ENCODE data around the gene RASAL2.

Gene RASAL2

GRCh38 chr1:178407655-178408054 lies 313.8 kb downstream of the RASAL2 start:
- no peak for DNase-seq

GRCh38 chr1:178408871-178409270 lies 315.0 kb downstream of the RASAL2 start:
- DNase-seq: no peak

DNA sequence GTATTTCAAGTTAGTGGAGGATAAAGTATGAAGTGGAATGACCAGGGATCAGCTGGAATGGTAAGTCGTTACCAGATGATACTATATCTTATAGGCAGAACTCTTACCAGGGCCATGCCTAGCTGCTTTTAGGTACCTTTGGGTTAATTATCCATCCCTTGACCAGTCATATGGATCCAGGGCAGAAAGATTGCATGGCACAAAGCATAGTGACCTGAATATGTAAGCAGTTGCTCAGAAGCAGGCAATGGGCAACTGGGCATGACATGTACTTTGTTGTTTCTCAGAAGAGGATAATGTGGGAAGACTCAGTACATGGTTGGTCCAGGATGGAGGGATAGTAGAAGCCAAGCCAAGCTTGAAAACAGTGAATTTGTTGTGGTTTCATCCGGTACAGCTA lies 315.6 kb downstream of the RASAL2 start:
- DNase-seq: no peak

GRCh38 chr1:178411756-178412399 lies 318.0 kb downstream of the RASAL2 start:
- no peak for DNase-seq

DNA sequence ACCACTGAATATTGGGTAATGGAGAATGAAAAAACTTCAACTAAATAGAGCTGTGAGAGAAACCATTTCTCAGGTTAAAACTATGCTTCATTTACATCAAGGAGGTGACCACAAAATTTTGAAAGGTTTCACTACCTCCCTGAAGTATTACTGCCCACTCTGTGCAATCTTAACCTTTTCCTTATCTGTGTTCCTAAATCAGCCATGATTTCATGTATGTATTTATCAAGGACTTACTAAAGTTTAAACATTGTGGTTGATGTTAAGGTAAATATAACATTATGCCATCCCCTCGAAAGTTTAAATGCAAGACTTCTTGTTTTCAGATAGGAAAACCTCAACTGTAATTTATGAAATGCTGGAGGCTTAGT lies 318.5 kb downstream of the RASAL2 start:
- no peak for DNase-seq

DNA sequence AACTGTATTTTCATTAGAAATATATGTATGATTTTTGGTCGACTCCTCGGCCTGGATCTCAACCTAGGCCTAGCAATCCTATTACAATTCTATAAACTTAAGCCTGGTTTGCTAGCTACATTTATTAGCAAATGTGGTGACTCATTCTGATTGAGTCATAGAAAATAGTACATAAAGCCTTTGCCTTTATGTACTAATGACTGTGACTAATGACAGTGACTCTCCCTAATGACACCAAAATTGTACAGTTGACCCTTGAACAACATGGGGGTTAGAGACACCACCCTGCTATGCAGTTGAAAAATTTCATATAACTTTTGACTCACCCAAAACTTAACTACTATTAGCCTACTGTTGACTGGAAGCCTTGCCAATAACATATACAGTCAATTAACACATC lies 324.0 kb downstream of the RASAL2 start:
- DNase-seq: no peak

DNA sequence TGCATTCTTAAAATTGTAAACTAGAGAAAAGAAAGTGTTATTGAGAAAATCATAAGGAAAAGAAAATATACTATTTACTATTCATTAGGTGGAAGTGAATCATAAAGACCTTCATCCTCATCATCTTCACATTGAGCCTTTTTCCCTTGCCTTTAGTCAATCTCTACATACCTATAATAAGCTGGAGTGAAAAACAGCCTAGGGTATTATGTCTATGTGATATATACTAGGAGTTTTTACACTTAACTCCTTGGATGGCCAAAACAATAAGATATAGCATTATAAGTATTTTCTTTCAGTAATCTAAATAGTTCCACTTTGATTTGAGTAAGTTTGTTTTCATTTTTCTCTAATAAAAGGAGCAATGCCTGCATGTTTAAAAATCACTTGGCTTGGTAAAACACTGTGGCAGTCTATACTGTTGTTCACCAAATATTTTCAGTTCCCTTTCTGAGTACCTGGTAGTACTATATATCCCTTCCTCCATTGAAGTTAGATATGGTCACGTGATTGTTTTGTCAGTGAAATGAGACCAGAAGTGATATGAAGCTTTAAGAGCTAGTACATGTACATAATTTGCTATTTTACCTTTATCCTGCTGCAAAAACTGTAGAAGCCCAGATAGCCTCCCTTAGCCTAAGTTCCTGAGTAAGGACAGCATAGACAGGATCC lies 324.5 kb downstream of the RASAL2 start:
- no peak for DNase-seq

- no peak for DNase-seq
Measured at GRCh38 chr1:178434360-178434759, 340.5 kb downstream of the RASAL2 start.

DNA sequence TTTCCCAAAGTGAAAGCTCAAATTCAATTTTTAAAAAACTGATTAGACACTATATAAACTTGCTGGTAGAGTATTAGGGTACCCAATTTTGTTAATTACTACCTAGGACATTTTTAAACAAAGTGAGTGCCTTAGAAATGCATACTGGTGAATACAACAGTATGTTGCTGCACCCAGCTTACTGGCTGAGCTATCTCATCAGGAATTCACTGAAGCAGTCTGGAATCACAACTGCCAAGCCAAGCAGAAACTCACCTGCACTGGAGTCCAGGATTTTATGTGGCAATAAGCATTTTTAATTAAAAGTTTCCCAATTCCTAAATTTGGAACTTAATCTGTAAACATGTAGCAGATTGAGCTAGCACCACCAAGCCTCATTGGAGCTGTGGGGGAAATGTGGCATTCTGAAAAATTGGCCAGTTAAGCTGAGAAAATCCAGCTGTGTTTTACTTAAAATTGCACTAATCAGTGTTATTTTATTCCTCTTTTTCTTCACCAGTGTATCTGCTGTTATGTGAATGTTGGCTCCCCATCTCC lies 341.1 kb downstream of the RASAL2 start:
- DNase-seq: no peak

GRCh38 chr1:178436899-178437298 lies 343.0 kb downstream of the RASAL2 start:
- no peak for DNase-seq

DNA sequence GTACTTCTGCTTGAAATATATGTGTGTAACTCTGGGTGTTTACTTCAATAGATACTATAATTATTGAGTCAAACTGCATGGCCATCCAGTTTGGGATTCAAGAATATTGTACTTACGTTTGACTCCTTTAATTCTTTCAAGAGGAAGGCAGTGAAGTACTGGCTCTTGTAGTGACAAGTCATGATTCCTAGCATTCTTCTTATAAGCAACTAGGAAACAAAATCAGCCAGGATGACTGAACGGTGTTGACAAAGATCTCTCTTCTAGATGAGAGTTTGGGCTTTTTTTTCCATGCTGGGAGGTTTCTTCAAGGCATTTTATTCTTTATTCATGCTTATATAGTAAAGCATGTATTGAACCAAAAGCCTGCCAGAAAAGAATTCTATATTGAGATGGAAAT lies 344.5 kb downstream of the RASAL2 start:
- no peak for DNase-seq

DNA sequence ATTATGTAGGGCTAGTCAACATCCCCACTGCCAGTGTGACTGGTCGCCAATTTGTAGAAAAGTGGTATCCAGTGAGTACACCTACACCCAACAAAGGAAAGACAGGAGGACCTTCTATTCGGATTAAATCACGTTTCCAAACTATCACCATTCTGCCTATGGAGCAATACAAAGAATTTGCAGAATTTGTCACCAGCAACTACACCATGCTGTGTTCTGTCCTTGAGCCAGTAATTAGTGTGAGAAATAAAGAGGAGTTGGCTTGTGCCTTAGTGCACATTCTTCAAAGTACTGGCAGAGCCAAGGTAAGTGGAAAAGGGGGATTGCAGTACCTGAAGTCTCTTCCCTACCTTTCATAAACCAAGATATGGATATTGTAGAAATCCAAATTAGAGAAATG lies 349.0 kb downstream of the RASAL2 start:
- no peak for DNase-seq

DNA sequence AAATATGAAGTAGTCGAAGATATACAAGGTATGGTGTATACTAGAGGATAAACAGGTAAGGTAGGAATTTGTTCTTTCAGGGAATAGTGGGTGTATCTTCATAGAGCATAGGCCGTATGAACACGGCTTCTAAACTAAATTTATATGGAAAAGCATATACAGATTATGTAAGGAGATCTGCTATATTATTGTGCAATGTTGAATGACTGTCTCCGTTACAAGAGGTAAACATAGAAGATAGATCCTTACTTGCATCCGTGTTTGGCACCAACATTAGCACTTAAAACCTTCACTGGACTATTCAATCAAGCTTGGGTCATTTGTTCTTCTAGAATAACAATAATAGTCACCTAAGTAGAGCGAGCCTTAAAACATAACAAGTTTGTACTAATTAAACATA lies 357.0 kb downstream of the RASAL2 start:
- DNase-seq: no peak

DNA sequence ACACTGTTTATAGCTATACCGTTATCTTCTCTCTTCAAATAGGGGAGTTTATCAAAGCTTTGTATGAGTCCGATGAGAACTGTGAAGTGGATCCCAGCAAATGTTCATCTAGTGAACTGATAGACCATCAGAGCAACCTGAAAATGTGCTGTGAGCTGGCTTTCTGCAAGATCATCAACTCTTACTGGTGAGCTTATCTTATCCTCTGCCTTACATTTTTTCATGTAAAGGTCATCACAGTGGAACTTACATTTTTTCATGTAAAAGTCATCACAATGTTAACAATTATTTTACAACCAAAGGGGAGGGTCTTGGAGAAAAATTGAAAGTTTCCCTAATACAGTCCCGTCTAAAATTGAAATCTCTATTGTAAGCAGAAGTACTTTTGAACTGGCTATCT lies 357.6 kb downstream of the RASAL2 start:
- no peak for DNase-seq

GRCh38 chr1:178452013-178452412 lies 358.1 kb downstream of the RASAL2 start:
- DNase-seq: no peak

- no peak for DNase-seq
Measured at GRCh38 chr1:178456472-178456871, 362.6 kb downstream of the RASAL2 start.

- no peak for DNase-seq
Measured at GRCh38 chr1:178457651-178458050, 363.7 kb downstream of the RASAL2 start.

DNA sequence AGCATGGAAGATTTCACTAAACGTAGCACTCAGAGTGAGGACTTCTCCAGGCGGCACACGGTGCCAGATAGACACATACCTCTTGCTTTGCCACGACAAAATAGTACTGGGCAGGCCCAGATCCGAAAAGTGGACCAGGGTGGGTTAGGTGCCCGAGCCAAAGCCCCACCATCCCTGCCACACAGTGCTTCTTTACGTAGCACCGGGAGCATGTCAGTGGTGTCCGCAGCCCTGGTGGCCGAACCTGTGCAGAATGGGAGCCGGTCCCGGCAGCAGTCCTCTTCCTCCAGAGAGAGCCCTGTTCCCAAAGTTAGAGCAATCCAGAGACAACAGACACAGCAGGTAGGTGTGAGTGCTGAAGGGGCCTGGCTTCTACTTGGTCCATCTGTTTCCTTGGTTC lies 364.3 kb downstream of the RASAL2 start:
- DNase-seq: no peak

DNA sequence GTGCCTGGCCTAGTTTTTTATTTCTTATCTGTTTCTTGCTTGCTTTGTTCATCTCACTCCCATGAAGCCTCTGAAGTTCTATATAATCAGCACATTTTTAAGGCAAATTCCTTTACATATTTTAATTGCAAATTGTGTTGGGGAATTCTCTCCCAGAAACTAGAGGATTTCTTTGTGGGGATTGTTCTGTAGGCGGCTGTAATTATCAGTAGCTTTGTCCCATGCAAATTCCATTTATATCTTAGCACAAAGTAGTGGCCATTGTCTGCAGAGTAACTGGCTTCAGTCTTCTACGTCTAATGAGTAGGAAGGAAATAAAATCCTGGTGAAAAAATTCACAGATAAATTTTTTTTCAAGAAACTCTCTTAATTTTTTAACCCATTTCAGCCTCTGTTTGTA lies 367.2 kb downstream of the RASAL2 start:
- no peak for DNase-seq

- DNase-seq: no peak
Measured at GRCh38 chr1:178461701-178462100, 367.8 kb downstream of the RASAL2 start.

DNA sequence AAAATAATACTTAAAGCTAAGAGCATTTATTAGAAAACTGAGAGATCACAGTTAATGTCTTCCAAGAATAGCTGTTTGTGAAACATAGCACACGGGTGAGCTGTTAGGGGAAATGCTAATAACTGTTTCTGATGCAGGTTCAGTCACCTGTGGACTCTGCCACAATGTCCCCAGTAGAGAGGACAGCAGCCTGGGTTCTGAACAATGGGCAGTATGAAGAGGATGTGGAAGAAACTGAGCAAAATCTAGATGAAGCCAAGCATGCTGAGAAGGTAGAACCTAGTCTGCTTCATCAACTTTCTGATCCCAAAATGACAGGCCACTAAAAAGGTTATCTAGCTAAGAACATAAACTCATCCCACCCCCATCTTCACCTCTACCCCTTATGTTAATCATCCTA lies 370.2 kb downstream of the RASAL2 start:
- DNase-seq: no peak

GRCh38 chr1:178464566-178464965 lies 370.7 kb downstream of the RASAL2 start:
- no peak for DNase-seq

DNA sequence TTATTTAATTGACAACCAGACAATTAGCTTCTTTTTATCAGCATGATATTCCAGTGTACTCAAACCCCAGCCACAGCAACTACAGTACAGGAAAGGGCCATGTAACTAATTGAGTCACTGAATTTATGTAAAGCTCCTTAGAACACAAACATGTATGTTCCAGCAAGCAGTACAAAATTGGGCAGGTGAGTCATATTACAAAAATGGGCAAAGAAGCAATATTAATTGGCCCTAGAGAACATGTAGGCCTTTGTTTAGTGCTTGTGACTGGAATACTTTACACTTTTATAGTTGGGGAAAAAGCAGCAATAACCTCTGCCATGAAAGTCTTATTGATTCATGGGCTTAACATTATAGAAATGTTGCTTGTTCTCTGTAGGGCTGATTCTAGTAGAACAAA lies 371.1 kb downstream of the RASAL2 start:
- DNase-seq: no peak

DNA sequence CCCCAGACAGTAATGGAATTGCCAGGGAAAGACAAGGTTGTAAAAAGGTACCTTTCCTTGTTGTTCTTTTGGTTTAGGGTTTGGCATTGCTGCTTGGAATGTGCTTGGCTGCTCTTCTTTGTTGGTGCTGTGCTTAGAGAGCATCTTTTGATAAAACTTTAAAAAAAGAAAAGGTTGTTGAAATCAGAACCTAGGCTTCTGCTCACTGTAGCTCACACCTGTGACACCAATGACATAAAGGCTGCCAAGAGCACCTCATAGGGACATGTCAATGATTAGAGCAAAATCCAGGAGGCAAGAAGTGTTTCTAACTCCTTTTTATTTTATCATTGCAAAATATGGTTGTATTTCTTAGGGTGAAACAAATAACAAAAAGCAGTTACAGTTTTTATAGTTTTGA lies 373.9 kb downstream of the RASAL2 start:
- no peak for DNase-seq
